ENCODE data around the gene CYREN. TPM values are rescaled to one million over a fixed set of nuclear protein-coding genes. Genes with fewer than 3 reads are reported as not detected.

CYREN gene
- total RNA-seq, 1 donor from 2014 or later, result 80.3 TPM

DNA sequence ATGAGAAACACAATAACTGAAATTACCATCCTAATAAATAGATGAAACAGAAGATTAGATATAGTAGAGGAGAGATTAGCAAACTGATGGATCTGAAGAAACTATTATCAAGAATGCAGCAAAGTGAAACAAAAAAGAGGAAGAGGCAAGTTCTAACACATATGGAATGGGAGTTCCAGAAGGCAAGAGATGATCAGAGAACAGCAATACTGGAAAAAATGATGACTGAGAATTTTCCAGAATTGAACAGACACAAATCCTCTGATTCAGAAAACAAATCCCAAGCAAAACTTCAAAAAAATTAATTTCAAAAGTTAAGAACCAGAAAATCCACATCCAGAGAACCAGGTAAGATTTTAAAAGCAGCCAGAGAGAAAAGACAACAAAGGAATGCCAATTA lies 20.2 kb upstream of the CYREN start:
- DNase-seq (ENCODE audit: low read depth), result no peak

DNA sequence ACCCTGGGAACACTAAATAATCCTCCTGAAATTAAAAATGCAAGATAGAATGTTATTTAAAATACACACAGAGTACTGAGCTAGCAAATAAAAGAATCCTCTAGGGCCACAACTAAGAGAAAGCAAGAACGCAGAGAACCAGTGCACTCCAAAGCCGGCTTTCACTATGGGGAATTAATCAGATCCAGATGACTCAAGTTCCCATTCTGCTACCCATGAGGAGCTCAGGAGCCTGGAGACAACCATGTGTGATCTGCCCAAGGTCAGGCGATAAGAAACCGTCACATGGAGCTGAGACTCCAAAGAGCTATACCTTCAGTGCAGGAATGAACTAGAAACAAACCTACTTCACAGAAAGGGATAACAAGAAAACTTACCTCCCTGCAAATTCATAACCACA lies 19.5 kb upstream of the CYREN start:
- no peak overlapping the region for H3K4me3 ChIP-seq (ENCODE audit: low read depth, low read length)

More for the DNA sequence above, 20.2 kb upstream of the CYREN start:
- TF ChIP-seq, protein P1, sequence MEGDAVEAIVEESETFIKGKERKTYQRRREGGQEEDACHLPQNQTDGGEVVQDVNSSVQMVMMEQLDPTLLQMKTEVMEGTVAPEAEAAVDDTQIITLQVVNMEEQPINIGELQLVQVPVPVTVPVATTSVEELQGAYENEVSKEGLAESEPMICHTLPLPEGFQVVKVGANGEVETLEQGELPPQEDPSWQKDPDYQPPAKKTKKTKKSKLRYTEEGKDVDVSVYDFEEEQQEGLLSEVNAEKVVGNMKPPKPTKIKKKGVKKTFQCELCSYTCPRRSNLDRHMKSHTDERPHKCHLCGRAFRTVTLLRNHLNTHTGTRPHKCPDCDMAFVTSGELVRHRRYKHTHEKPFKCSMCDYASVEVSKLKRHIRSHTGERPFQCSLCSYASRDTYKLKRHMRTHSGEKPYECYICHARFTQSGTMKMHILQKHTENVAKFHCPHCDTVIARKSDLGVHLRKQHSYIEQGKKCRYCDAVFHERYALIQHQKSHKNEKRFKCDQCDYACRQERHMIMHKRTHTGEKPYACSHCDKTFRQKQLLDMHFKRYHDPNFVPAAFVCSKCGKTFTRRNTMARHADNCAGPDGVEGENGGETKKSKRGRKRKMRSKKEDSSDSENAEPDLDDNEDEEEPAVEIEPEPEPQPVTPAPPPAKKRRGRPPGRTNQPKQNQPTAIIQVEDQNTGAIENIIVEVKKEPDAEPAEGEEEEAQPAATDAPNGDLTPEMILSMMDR (conservative IDR thresholded peaks at IDR 0.05; ENCODE audit: low read depth, low read length), result no peak
- no peak overlapping the region for H3K4me3 ChIP-seq (ENCODE audit: low read depth, low read length)

GRCh38 chr7:135189221-135189662 lies 18.7 kb upstream of the CYREN start:
- H3K4me3 ChIP-seq (ENCODE audit: low read depth, low read length), result no peak overlapping the region
- no peak for DNase-seq (ENCODE audit: low read depth)
- TF ChIP-seq, protein P1 (conservative IDR thresholded peaks at IDR 0.05; ENCODE audit: low read depth, low read length), result no peak

More for the DNA sequence above, 19.5 kb upstream of the CYREN start:
- TF ChIP-seq, protein P1 (conservative IDR thresholded peaks at IDR 0.05; ENCODE audit: low read depth, low read length), result no peak
- DNase-seq (ENCODE audit: low read depth), result no peak

DNA sequence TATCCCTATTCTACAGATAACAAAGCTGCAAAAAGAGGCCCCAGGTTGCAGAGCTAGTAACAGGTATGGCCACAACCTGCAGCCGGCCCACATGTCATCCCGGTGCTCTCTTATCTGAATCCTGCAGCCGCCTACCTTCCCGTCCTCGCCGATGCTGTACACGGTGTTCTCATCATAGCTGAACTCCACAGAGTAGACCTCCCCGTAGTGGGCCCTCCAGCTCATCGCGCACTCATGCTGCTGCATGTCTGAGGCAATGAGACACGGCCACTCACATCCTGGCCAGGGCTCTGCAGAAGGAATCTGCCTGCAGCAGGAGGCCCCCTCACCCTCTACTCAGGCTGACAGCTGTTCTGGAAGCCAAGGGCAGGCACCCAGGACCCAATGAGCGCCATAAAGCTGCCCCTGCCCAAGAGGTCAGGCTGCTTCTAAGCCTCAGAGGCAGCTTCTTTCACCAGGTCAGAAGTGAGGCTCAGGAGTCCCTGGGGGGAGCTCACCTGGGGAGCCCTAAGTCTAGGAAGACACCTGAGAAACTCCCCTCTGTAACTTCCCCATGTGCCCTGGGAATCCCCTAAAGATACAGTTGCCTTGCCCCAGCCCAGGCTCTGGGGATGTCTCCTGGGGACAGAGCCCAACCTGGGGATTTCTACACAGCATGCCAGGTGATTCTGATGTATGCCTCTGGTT lies 17.9 kb upstream of the CYREN start:
- H3K4me3 ChIP-seq (ENCODE audit: low read depth, low read length), result no peak overlapping the region
- TF ChIP-seq, protein P1 (conservative IDR thresholded peaks at IDR 0.05; ENCODE audit: low read depth, low read length), result no peak
- DNase-seq (ENCODE audit: low read depth), result no peak

GRCh38 chr7:135186841-135187253 lies 16.3 kb upstream of the CYREN start:
- H3K4me3 ChIP-seq (ENCODE audit: low read depth, low read length), result no peak overlapping the region
- TF ChIP-seq, protein P1 (conservative IDR thresholded peaks at IDR 0.05; ENCODE audit: low read depth, low read length), result no peak
- DNase-seq (ENCODE audit: low read depth), result no peak

DNA sequence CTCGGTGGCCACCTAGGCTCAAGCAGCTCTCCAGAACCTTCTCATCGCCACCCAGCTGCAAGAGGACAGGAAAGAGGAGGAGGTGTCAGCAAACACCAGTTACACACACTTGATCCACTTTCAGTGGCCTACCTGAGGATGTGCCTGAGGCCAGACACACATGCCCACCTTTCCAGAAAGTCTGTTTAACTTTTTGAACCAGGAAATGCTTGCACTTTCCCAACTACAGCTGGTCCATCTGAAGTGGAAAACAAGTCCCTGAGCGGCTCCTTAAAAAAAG lies 15.7 kb upstream of the CYREN start:
- TF ChIP-seq, protein P1 (conservative IDR thresholded peaks at IDR 0.05; ENCODE audit: low read depth, low read length), result no peak
- no peak overlapping the region for H3K4me3 ChIP-seq (ENCODE audit: low read depth, low read length)
- DNase-seq (ENCODE audit: low read depth), result no peak
